CD4-positive, alpha-beta T cell treated with Interleukin-1 beta for 1 hour (primary cell): ENCODE measurements around the gene MAPK10.

Source experiments
- DNase-seq, 2 donors: peaks; one replicate each; pipeline ENCODE4 v3.0.0-alpha.2; 2020 to 2022

Gene MAPK10

DNA sequence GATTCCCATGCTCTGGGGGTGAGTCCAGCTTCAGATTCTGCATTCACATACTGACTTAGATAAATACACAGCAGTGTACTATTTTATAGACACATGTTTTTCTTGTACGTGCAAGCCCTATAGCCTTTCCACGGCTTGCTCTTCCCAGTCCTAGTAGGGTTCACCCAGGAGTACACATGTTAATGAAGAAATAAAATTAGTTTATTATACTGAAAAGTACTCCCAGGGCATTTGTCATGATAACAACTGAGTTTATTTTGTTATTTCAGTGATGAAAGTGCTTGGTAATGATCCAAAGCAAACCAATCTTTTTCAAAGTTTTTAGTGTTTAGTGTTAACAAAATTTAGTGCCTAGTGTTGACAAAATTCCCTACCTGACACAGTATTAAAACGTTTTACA is 21.3 kb downstream of the MAPK10 start:
- DNase-seq: no peak

DNA sequence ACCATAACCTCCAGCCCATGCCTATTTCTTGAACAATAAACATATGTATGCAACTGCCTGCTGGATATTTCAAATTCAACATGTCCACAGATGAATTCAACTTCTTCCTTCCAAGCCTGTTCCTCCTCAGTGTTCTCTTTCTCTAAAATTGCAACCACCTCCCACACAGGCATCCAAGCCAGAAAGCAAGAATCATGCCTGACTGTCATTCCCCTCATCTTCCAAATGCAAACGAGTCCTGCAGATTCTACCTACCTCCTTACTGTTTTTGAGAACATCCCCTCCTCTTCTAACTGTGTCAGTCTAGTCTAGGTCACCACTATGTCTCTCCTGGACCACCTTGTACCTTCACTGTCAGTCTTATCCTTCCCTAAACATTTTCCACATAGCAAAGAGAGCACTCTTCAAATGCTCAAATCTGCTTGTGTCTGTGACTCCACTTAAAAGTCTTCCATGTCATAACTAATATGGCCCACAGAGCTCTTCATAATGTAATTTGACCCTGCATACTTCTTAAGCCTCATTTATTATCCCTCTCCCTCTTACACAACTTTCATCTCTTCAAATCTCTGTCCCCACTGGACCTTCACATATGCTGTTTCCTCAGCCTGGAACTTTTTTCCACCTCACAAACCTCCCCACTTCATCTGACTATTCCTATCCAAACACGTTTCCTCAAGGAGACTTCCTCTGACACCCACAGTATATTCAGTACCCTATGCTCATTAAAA is 25.7 kb downstream of the MAPK10 start:
- DNase-seq: no peak

DNA sequence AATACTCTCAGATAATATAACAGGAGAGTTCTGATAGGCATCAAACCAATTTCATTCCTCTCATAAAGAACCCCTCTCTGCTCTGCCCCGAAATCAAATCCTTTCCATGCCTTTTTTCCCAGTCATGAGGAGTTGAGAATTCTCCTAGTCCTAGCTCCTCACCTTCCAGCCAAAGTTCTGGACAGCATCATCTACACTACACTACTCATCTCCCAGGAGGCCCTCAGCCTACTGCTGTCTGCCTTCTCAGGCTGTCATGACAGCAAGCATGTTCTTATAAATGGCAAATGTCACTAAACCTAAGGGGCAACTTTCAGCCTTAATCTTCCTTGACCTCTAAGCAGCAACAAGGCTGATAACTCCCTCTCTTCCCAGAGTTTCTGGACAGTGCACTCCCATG is 26.6 kb downstream of the MAPK10 start:
- no peak for DNase-seq

DNA sequence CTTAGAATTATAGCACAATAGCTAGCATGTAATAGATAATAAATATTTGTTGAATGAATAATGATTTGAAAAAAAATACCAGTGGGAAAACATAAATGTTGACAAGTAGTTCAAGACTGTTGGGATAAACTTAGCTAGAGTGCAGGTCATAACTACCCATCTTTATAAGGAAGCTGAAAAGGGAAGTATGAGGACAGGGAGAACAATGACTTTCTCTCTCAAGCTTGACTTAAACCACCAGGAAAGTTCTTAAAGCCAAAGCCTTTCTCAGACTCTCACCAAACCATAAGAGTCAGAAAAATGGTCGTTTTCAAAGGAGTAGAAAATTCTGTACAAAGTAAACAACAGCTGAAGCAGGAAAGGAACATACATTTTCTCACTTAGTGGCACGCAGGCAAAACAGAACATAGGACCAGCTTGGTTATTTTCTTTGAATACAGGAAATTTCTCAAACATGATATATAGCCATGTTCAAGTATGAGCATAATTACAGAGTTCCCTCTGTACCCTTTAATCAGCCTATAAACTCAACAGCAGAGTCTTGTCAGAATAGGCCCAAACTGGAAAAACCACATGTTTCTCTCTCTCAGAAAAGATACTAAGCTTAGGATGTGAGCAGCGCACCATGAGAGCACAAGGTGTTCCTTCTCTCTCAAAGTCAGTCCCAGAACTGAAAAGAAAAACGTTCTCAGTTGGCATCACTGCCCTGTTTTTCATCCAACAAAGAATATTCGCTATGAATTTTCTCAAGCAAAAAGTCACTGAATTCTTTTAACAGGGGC is 28.7 kb downstream of the MAPK10 start:
- no peak for DNase-seq

DNA sequence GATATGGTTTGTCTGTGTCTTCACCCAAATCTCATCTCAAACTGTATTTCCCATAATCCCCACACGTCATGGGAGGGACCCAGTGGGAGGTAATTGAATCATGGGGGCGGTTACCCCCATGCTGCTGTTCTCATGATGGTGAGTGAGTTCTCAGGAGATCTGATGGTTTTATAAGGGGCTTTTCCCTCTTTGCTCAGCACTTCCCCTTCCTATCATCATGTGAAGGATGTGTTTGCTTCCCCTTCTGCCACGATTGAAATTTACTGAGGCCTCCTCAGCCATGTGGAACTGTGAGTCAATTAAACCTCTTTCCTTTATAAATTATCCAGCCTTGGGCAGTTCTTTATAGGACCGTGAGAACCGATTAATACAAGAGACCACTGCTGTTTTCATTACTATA is 29.4 kb downstream of the MAPK10 start:
- peak in 1 of 2 donors; percentile 1 for DNase-seq

DNA sequence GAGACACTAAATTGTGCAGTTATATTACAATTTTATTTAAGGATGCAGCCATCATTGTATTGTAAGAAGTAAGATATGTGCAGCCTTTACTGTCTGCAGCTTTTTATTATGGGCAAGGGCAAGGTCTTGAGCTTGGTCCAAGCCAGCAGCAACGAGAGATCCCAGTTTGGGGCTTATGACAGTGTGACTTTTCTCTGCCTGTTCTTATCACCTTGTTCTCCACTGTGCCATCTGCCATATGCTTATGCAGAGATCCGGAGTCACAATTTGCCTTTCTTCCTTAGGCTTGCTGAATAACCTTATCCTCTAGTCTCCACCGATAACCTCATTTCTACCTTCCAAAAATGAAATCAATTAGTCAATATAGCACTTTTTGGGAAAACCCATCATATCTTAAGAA is 30.4 kb downstream of the MAPK10 start:
- DNase-seq: no peak

DNA sequence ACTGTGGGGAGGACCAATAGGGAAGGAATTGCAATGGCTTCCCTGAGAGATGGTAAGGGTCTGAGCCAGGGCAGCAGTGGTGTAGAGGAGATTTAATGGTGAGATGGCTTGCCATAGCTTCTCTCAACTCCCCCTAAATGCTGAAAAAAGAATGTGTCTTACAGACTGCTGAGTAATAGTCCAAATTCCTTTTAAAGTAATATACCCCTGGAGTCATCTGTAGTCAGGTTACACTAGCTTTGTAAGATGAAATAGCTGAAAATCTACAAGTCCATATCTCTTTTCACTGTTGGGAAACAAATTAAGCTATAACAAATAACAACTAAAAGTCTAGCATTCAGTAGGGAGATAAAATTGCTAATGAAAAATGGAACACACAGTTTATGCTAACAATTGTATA is 33.5 kb downstream of the MAPK10 start:
- no peak for DNase-seq

DNA sequence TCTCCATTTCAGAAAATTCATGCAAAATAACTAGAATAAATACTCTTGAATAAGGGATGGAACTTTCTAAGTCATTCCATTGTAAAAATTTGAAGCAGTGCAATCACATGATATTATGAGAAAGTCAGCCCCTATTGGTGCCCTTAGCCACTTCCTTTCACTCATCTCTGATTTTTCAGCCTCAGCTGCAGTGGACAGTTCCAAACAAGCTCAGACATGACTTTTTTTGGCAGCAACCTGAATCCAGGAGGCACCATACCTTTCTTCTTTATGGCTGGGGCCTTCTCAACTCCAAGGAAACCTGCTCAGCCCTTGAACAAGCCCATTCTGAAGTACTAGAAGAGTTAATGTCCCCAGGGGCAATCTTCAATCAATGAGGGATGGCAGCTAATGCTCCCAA is 40.5 kb downstream of the MAPK10 start:
- no peak for DNase-seq

DNA sequence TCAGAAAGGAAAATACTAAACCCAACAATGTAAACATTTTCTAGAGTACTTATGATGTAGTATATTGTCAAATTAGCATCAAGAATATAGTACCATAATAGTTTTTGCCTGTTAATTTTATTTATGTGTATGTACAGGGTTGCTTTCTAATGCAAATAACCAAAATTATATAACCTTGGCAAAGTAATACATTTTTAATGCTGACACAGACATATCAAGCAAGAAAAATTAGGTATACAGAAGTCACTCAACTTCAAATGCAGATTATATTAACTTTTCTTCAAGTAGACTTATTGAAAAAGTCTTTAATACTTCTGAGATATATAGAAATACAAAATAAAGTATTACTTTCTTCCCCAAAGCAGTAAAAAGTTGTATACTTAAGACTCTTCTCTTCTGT is 44.3 kb downstream of the MAPK10 start:
- no peak for DNase-seq

DNA sequence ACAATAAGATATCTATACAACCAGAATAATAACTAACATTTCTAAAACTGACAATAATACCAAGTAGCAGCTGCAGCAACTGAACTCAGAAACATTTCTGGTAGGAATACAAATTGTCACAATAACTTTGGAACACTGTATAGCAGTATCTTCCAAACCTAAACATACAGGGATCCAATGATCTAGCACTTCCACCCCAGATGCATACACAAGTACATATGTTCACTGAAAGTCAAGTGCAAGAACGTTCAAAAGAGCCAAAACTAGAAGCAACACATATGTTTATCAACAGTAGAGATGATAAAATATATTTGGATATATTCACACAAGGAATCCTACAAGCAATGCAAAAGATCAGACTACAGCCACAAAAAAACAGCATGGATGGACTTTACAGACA is 46.2 kb downstream of the MAPK10 start:
- DNase-seq: no peak

DNA sequence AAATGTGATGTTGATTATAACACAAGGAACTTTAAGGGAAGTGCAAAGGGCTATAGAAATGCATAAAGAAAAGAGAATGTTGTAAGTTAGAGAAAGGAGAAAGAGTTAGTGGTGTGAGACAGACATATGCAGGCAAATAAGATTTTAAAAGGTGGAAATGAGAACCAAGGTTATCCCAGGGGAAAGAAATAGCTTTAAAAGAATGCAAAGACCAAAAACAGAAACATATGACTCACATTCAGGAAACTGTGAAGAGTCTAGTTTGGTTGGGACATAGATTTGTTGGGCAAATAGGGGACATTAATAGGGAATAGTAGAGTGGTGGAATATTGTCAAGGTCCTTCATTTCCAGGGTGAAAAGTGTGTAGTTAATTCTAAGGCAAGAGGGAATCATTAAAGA is 52.4 kb downstream of the MAPK10 start:
- no peak for DNase-seq

DNA sequence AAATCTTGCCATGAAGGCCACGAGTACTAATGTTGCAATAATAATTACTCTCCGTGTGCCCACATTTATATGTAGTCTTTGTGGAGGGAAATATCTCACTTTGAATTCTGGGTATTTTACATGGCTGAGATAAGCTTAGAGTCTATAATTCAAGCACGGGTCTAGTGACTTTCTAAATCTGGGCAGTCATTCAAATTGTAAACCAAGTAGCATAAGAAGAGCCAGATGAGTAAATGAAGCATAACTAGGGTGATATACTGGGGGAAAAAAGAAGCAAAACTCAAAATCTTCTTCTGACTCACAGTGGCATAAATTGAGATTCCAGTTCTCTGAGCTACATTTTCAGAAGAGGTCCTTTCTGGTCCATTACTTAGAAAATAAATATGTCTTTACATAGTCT is 53.0 kb downstream of the MAPK10 start:
- DNase-seq: no peak

DNA sequence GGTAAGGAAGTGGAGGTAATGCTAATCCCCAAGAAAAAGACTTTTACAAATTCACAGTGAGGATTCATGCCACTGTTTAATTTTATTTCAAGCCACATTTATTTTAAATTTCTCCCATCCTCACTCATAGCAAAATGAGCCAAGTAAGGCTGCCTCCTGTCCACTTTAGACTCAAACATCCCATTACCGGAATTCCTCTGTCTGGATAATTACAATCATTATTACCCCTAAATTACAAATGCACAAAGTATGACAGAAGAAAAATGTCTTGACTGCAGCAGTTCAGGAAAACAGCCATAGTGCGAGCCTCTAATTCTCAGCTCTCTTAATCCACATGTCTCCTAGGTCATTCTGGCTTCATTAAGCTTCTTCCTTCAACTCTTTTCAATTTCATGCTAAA is 57.0 kb downstream of the MAPK10 start:
- DNase-seq: no peak

DNA sequence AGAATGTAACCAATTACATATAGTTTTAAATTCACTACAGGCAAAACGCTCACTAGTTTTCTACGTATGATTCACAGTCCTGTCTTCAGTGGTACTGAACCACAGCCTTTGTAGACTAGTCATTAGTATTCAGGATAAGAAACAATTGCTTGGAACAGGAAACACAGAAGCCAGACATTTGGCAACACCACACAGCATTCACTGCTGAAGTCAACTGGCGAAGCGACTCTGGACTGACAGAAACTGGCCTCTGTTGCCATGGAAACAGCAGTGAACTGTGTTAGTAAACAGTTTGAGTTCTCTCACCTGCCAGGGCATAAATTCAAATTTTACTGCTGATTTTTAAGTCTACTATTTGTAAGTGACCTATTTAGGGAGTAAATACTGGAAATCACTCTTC is 57.6 kb downstream of the MAPK10 start:
- no peak for DNase-seq

DNA sequence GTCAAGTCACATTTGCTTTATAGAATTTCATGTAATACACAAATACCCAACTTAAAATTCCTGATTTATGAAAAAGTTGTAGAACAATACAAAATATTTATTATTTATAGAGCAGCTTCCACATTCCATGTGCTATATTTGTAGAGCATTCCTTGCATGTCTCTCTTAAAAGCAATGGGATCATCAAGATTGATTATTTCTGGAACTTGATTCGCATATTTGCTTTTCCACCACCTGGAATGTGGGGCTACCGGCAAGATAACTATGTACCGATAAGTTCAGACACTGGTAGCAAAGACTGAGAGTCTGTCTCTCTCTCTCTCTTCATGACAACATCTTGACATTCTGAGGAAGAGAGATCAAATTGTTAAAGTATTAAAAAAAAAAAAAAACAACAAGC is 59.3 kb downstream of the MAPK10 start:
- DNase-seq: no peak

DNA sequence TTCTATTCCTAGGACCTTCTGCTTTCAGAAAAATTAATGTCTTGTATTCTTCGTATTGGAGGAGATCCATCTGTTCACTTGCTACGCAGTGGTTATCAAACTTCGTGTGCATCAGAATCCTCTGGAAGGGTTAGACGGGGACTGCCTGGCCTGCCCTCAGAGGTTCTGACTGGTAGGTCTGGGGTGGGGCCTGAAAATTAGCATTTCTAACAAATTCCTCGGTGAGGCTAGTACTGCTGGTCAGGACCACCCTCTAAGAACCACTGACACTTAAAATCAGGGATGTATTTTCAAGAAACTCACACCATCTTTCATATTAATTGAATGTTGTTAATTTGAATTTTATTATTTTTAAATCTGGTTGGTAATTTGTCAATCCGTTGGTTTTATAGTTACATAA is 63.0 kb downstream of the MAPK10 start:
- DNase-seq: no peak

DNA sequence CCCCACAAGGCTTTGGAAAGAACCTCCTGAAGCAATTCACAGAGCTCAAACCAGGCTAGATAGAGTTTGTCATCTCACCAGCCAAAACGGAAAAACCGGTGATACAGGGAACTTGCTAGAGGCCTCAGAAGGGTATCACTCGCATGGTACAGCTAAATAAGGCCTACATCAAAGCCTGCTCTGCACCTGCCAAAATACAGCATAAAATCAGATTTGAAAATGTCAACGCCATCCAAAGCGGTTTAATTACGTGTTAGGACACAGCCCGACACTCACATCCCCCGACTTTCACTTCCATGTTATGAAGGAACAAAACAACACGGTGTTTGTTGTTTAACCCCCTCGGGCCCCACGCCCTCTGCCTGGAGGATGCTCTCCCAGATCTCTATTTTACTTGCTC is 65.0 kb downstream of the MAPK10 start:
- DNase-seq: no peak

DNA sequence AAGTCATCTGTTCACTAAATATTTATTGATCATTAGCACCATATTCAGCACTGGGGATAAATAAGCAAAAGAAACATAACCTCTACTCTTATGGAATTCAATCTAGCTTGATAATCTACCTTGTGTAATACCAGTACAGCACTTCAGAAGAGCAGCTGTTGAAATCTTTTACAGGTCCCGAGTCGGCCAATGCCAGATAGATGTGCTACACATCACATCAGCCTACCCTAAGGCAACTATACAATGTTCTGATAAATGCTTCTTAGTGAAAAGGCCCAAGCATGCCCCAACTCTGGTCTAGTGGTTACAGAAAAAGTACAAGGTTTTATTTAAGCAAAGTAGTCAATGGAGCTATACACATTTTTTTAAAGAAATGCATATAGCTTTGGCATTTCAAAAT is 68.7 kb downstream of the MAPK10 start:
- DNase-seq: no peak

DNA sequence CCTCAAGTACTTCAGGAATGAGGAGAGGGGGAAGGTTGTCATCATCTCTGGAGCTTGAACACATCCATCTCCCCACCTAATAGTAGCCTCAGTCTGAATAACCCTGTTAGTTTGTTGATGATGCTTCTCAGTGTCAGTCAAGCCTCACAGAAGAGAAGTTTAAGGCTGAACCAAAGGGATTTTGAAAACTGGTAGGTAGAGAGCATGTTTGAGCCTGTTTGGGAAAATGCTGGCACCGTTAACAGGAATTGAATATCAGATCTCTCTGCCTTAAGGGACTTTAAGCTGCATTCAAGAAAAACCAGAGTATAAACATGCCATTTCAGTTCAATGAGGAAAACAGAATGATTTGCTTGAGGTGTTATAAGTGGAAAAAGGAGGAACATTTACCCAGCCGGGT is 73.1 kb downstream of the MAPK10 start:
- DNase-seq: no peak

DNA sequence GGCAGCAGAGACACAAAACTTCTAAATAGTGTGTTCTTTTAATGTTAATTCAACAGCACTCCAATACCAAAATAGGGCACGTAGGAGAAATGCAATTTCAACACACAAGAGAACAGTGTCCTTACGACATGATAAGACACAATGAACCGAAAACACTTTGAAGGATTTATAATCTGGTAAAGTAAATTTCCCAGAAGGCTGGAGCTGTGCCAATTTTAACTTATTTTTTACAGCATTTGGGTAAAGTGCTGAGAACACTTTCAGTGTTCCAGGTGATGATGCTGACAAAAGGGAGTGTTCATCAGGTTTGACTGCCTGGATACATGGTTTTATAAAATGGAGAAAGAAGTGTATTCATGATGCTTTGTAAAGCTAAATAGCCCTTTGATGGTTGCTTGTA is 76.5 kb downstream of the MAPK10 start:
- DNase-seq: no peak

DNA sequence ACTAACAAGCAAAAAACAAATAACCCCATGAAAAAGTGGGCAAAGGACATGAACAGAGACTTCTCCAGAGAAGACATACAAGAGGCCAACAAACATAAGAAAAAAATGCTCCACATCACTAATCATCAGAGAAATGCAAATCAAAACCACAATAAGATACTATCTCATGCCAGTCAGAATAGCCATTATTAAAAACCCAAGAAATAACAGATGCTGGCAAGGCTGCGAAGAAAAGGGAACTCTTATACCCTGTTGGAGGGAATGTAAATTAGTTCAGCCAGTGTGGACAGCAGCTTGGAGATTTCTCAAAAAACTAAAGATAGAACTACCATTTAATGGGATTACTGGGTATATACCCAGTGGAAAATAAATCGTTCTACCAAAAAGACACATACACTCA is 79.6 kb downstream of the MAPK10 start:
- DNase-seq: no peak

DNA sequence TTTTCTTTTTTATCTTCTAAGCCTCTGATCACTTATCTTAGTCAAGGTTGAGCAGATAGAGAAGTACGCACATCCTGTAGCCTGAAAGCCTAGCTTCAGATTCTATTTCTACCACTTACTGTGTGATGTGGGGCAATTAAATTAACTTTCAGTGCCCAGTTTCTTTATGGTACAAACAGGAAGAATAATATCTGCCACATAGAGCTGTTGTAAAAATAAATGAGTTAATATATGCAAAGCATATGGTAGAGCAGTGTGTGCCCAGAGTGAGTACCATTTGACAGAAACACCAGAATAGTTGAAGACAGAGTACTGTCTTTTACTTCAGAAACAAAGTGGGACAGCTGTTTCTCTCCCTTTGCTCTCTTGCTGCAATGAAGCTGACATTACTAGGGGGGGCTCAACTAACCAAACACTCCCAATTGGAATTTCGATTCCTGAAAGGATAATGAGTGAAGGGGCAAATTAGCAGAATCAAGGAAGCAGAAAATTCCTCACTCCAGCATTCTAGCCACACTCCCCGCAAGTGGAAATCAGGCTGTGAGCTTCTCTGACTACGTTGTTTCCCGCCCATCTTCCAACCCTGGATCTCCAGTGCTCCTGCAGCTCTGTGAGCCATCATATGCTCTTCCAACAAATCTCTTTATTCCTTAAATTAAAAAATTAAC is 80.4 kb downstream of the MAPK10 start:
- DNase-seq: no peak

DNA sequence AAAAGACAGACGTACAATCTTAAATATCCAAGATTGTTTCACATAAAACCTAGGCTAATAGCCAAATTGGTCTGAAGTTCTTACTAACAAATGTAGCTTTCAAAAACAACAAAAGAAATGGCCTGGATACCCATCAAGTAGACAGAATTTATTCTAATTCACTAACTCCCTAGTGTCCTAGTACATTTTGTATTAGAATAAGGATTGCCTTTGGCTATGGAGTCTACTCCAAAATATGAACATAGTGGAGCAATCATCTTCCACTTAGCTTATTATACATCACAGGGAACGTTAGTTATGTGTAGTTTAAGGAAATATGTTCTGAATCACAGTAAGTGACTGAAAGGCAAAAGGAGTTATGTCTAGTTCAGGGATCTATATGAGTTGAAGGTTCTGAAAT is 81.7 kb downstream of the MAPK10 start:
- DNase-seq: no peak

DNA sequence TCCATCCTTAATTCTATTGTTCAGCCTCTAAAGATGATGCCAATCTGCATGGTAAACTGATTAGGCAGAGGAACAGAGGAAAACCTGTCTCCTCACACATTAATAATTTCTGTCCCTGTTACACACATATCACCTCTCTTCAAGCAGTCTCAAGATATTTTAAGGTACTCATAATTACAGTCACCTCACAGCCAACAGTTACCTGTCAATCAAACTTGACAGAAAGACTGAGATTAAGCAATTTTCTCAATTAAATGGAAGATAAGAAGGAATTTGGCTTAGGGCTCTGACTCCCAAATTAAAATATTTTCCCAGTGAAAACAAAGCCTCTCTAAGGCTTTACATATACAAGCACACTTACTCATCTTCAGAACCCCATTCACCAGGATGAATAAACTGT is 85.2 kb downstream of the MAPK10 start:
- DNase-seq: no peak
